ENCODE data around the gene OXNAD1.
A peak's percentile ranks its signal among the peaks of the same experiment; 100 is the strongest.

Gene OXNAD1

DNA sequence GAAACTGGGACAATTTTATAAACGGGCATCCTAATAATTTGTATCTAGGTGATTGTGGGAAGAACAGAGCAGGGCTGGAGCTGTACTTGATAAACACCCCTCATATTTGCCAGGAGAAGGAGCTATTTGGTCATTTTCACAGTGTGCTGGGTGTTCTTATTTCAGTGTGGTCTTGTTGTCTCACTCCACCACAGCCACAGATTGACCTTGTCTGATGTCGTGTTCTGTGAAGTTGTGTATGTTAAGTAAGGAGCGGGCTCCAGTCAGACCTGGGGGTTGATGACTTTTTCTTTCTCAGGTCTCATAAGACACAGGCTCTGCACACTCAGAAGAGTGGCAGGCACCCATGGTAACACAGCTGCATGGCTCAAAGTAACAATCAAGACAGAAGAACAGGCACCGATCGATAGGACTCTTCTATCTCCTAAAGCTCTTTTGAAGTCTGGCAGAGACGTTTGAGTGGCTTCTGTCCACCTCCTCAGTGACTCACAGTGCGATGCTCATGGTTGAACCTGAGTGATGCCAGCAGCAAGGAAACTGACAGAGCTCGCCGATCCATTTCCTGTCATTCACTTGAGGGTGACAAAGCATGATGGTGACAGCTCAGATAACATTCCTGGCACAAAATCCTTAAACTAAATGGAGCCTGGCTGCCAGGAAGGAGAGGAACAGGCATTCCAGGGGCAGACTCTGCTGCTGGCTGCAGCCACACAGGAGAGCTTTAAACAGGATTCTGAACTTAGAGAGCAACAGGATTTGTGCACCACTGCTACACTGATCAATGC is 21.1 kb upstream of the OXNAD1 start:
- no peak overlapping the region for H3K27ac ChIP-seq
- DNase-seq (ENCODE audit: low read depth, low spot score), result no peak

DNA sequence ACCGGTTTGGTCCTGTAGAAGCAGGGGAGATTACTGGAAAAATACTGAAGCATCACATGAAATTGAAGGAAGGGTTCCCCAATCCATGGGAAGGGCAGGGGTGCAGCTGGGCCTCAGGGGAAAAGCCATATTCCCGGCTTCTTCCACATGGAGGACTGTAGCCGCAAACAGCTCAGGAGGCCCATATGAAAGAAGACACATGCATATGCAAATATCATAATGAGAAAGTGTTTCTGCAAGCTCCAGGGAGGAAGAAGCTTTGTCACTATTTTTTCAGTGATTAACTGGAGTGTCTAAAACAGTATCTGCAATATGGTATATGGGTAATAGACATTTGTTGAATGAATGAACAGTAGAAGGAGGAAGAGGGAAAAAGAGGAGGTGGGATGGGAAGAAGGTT is 19.4 kb upstream of the OXNAD1 start:
- H3K27ac ChIP-seq, result no peak overlapping the region
- no peak for DNase-seq (ENCODE audit: low read depth, low spot score)

- DNase-seq (ENCODE audit: low read depth, low spot score), result no peak
- no peak overlapping the region for H3K27ac ChIP-seq
Observed at GRCh38 chr3:16247282-16248061, 17.5 kb upstream of the OXNAD1 start.

DNA sequence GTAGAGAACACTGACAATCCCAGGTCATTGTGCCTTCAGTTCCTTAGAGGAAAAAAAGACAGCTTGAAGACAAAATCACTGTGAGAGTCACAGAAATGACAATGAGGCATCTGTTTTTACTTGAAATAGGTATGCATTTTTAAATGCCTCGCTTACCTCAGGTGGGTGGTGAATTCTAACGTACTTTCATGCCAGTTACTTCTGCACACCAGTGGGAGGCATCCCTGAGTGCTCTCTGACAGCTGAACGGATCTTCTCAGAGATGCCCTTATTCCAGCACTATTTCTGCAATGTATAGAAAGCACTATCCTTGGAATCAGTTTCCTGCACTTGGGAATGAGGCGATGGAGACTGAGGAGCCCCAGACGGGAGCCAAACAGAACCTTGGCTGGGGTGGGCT is 16.5 kb upstream of the OXNAD1 start:
- no peak overlapping the region for H3K27ac ChIP-seq
- no peak for DNase-seq (ENCODE audit: low read depth, low spot score)

DNA sequence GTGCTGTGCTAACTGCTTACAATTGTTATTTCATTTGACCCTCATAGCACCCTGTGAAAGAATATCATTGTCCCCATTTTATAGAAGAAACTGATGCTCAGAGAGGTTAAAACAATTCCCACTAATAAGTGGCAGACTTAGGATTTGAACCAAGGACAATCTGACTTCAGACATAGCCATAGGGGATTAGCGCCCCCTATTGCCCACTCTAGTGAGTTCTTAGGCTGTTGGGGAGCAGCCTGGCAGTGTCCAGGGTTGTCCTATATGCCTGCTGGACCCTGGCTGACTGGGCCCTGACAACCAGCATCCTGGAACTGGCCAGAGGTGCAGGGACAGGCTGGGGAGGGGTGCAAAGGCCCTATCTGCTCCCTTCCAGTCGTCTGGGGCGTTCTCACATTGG is 15.7 kb upstream of the OXNAD1 start:
- no peak overlapping the region for H3K27ac ChIP-seq
- DNase-seq (ENCODE audit: low read depth, low spot score), result no peak

DNA sequence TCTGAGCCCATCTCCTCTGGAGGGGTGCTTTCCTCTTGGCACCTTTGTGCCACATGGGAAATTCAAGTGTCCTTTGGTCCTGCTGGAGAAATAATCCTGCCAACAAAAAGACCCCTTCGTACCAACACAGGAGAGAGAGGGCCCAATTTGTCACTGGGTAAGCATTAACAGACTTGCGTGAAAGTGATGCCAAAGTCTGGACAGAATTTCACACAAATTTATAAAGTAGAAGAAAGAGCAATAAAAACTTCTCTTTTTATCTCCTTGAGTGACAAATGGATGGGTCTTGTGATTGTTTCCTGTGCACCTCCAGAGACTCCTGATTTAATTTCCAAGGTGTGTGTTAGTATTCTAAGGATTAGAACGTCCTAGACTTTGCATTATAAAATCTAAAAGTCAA is 15.1 kb upstream of the OXNAD1 start:
- H3K27ac ChIP-seq, result no peak overlapping the region
- no peak for DNase-seq (ENCODE audit: low read depth, low spot score)

GRCh38 chr3:16251316-16252085 is 13.5 kb upstream of the OXNAD1 start:
- no peak overlapping the region for H3K27ac ChIP-seq

GRCh38 chr3:16252243-16252978 is 12.6 kb upstream of the OXNAD1 start:
- DNase-seq (ENCODE audit: low read depth, low spot score), result no peak
- no peak overlapping the region for H3K27ac ChIP-seq

More at GRCh38 chr3:16251316-16252085, 13.5 kb upstream of the OXNAD1 start:
- DNase-seq (ENCODE audit: low read depth, low spot score), result no peak

GRCh38 chr3:16252988-16253387 is 12.0 kb upstream of the OXNAD1 start:
- no peak overlapping the region for H3K27ac ChIP-seq
- no peak for DNase-seq (ENCODE audit: low read depth, low spot score)

GRCh38 chr3:16253601-16254000 is 11.4 kb upstream of the OXNAD1 start:
- no peak for DNase-seq (ENCODE audit: low read depth, low spot score)

DNA sequence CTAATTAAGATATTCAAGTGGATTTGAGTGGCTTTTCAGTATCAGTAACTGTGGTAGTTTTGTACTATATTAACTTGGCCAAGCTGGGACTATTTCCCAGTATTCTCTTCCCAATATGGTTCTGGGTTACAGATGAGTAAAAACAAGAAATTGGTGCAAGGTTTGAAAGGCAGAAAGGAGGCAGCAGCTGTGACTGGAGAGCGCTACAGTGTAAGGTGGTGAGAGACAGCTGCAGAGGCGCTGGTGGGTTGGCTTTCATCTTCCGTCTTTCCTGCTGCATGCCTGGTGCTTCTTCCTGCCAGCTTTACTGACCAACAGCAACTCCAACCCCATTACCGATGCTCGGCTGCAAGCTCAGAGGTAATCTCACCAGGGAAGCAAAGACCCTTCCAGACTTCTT is 10.1 kb upstream of the OXNAD1 start:
- no peak overlapping the region for H3K27ac ChIP-seq
- no peak for DNase-seq (ENCODE audit: low read depth, low spot score)

More at GRCh38 chr3:16253601-16254000, 11.4 kb upstream of the OXNAD1 start:
- H3K27ac ChIP-seq, result no peak overlapping the region

DNA sequence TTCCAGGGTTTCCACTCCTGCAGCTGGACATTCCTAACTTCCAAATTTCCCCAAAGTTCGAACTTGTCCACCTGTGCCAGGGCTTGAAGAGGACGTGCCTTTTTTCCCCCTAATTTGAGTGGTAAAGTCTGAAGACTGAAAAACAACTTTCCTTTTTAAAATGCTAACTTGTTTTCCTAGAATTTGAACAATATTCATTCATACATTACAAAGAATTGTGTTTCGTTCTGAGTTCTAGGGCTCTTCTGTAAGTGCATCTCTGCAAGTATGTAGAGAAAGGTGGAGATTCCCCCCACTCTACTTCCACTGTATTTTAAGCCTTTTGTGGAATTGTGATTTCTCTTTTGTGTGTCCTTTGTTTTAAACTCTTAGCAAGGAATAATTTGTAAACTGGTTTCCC is 9.7 kb upstream of the OXNAD1 start:
- H3K27ac ChIP-seq, result no peak overlapping the region
- DNase-seq (ENCODE audit: low read depth, low spot score), result no peak

DNA sequence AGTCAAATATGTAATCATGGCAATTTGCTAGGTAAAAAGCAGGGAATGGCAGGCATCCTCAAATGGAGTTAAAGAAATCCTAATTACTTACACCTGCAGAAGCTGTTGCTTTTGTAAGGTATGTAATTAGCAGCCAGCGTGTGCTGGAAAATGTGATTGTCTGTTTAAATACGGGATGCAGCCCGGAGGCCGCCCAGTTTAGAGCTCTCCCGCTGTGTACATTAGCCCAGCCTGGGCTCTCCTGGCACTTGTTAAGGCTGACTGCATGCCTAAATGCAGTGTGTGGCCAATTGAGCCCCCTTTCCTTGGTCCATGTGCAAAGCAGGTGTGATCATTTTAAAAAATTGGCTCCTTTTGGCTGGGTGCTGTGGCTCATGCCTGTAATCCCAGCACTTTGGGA is 9.3 kb upstream of the OXNAD1 start:
- no peak overlapping the region for H3K27ac ChIP-seq
- no peak for DNase-seq (ENCODE audit: low read depth, low spot score)

GRCh38 chr3:16257309-16257708 is 7.7 kb upstream of the OXNAD1 start:
- no peak overlapping the region for H3K27ac ChIP-seq
- no peak for DNase-seq (ENCODE audit: low read depth, low spot score)

GRCh38 chr3:16258177-16258576 is 6.8 kb upstream of the OXNAD1 start:
- H3K27ac ChIP-seq, result no peak overlapping the region
- no peak for DNase-seq (ENCODE audit: low read depth, low spot score)

DNA sequence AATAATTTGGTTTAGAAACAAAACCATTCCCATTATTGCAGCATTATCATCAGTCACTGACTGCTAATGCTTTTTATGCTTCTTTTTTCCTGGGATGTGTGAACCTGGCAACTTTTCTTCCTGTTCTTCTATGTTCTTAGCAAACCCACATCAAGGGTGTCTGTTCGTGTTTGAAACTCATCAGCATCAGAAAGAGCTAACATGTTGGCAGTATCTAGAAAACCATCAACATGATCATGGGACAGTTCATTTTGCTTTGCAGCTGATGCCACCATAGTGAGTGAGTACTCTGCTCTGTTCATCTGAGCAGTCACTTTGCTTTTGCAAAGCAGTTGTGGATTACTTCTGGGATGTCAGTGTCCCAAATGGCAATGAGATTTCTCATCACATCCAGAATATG is 6.1 kb upstream of the OXNAD1 start:
- no peak overlapping the region for H3K27ac ChIP-seq
- no peak for DNase-seq (ENCODE audit: low read depth, low spot score)

DNA sequence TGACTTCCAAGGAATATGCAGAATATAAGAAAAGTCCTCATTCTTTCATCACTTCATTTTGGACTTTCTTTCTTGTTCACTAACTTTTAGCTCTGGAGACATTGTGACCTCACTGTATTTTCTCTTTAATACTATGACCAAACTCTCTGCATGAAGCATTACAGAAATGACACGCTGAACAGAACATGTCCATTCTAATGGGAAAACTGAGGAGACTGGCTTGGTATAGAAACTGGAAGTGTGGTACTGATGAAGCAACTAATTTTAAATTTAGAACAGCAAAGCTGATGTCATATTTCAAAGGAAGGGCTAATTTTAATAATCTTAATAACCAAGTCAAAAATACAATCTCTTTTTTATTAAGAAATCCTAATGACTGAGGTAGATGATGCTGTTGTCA is 5.0 kb upstream of the OXNAD1 start:
- DNase-seq (ENCODE audit: low read depth, low spot score), result no peak
- no peak overlapping the region for H3K27ac ChIP-seq

DNA sequence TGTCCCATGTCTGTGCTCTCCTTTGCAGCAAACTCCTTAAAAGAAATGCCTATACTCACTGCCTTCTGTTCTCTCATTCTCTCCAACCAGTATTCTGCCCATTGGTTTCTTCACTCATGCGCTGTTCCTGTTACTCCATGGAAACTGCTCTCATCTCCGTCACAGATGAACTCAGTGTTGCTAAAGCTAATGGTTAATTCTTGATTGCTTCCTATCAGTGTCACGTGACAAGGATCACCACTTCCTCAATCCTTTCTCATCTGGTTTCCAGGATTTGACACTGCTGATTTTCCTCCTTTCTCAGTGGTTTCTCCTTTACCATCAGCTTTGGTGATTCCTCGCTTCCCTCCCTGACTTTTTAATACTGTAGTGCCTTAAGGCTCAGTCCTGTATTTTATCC is 2.8 kb upstream of the OXNAD1 start:
- no peak for DNase-seq (ENCODE audit: low read depth, low spot score)
- no peak overlapping the region for H3K27ac ChIP-seq

- DNase-seq (ENCODE audit: low read depth, low spot score), result no peak
- peak overlapping the region; percentile 64 for H3K27ac ChIP-seq
Observed at GRCh38 chr3:16264174-16264707, 771 bp upstream of the OXNAD1 start.

GRCh38 chr3:16265455-16265786 is 409 bp downstream of the OXNAD1 start:
- DNase-seq (ENCODE audit: low read depth, low spot score), result no peak
- peak overlapping the region; percentile 64 for H3K27ac ChIP-seq
